SJCRH30 (cell line): ENCODE measurements around the gene NELFCD. TPM values are rescaled to one million over a fixed set of nuclear protein-coding genes. Genes with fewer than 3 reads are reported as not detected.
"Not testable (repeated sequence)": the region's sequence is repeated elsewhere in the genome, so short reads cannot be mapped to it uniquely, and the experiment has no call there.

Source experiments
- DNase-seq, 2 experiments: peaks; one replicate each; pipeline ENCODE4 v3.0.0-alpha.2; 2015 to 2020
- H3K27ac ChIP-seq: fragments of 250-450 bp; sonication (Bioruptor Pico); 2 replicates; pipeline ENCODE4 v1.5.1; 2020; ENCODE audit warnings: mild to moderate bottlenecking, moderate library complexity
- H3K27me3 ChIP-seq: fragments of 250-450 bp; sonication (Bioruptor Pico); 2 replicates; pipeline ENCODE4 v1.5.1; 2020; ENCODE audit warnings: mild to moderate bottlenecking, moderate library complexity
- H3K36me3 ChIP-seq: fragments of 250-450 bp; sonication (Bioruptor Pico); 2 replicates; pipeline ENCODE4 v1.5.1; 2020; ENCODE audit warnings: mild to moderate bottlenecking, moderate library complexity
- H3K4me1 ChIP-seq: fragments of 250-450 bp; sonication (Bioruptor Pico); 2 replicates; pipeline ENCODE4 v1.5.1; 2020; ENCODE audit warnings: mild to moderate bottlenecking, moderate library complexity
- H3K4me3 ChIP-seq: fragments of 250-450 bp; sonication (Bioruptor Pico); 2 replicates; pipeline ENCODE4 v1.5.1; 2020; ENCODE audit warnings: mild to moderate bottlenecking, moderate library complexity
- H3K9me3 ChIP-seq: fragments of 250-450 bp; sonication (Bioruptor Pico); replicated peaks from 2 replicates; pipeline ENCODE4 v1.5.1; 2020; ENCODE audit warnings: mild to moderate bottlenecking, moderate library complexity
- total RNA-seq: library from RNA; depleted of rRNA; stranded (reverse); fragments of >200 nt; shearing (Covaris generic); gene quantifications from 2 replicates; pipeline ENCODE4 v1.2.3, GENCODE V29; 2014

The NELFCD gene
- total RNA-seq, 1 experiment from 2014 or later: 255 TPM

GRCh38 chr20:58963060-58963584 lies 17.9 kb upstream of the NELFCD start:
- H3K9me3 ChIP-seq: 0 out of 2 replicates have a peak, but pooled peaks cover 4% of the 10 kb centered on the region
- H3K4me1 ChIP-seq: no peaks in the 10 kb centered on the region
- no peak overlapping the region for H3K27ac ChIP-seq
- H3K27me3 ChIP-seq: 0 out of 2 replicates have a peak, but pooled peaks cover 5% of the 10 kb centered on the region
- no peaks in the 10 kb centered on the region for H3K36me3 ChIP-seq
- no peak for DNase-seq
- no peak overlapping the region for H3K4me3 ChIP-seq

GRCh38 chr20:58963922-58964321 lies 17.1 kb upstream of the NELFCD start:
- H3K9me3 ChIP-seq, DNase-seq, H3K4me3 ChIP-seq, H3K27me3 ChIP-seq, H3K36me3 ChIP-seq, H3K27ac ChIP-seq, H3K4me1 ChIP-seq: not testable (repeated sequence)

GRCh38 chr20:58965270-58966064 lies 15.6 kb upstream of the NELFCD start:
- H3K27ac ChIP-seq: no peak overlapping the region
- 0 out of 2 replicates have a peak, but pooled peaks cover 5% of the 10 kb centered on the region for H3K27me3 ChIP-seq
- no peaks in the 10 kb centered on the region for H3K4me1 ChIP-seq
- no peaks in the 10 kb centered on the region for H3K36me3 ChIP-seq
- no peak overlapping the region for H3K4me3 ChIP-seq
- no peak for DNase-seq
- H3K9me3 ChIP-seq: peaks cover 7% of the 10 kb centered on the region; the same call in 1 of the 2 replicates

DNA sequence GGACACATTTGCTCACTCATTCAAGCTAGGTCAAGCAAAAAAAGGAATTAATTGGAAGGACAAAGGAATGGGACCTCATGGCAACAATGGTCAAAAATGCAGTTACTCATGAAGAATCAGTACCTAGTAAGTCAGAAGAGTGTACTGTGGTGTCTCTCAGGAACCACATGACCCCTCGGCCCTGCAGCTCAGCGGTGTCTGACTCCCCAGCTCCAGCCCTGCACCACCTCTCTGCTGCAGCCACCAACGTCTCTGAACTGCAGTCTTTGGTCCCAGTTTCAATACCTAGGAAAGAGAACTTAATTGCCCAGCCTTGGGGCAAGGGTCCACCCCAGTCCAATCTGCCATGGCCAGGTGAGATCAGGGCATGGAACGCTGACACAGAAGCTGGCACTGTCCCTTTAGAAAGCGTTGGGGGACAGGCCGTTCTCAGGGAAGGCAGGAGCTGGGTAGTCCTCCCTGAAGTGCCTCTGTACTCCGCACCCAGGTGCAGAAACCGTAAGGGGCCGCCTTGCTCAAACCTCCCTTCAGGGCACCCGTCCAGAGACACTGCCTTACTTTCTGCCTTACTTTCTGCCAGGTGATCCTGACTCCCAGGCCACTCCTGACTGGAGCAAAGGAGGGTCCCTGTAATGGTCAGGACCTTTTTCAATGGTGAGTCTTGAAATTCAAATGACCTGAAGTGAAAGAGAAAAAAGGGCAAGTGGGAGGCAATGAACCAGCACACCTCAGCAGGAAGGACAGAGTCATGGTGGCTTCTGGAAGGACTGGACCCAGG lies 13.2 kb upstream of the NELFCD start:
- Histone ChIP-seq H3K27me3 (no peaks in the 10 kb centered on the region), H3K9me3 (peaks cover 4% of the 10 kb centered on the region; the same call in 1 of the 2 replicates), H3K4me1 (no peaks in the 10 kb centered on the region), H3K4me3 (no peak overlapping the region), H3K36me3 (no peaks in the 10 kb centered on the region), H3K27ac (no peak overlapping the region)
- no peak for DNase-seq

- no peak for DNase-seq
- Histone ChIP-seq H3K27ac (no peak overlapping the region), H3K9me3 (peaks cover 4% of the 10 kb centered on the region; the same call in 1 of the 2 replicates), H3K4me3 (no peak overlapping the region), H3K36me3 (no peaks in the 10 kb centered on the region), H3K4me1 (no peaks in the 10 kb centered on the region), H3K27me3 (no peaks in the 10 kb centered on the region)
Measured at GRCh38 chr20:58969439-58969838, 11.6 kb upstream of the NELFCD start.

DNA sequence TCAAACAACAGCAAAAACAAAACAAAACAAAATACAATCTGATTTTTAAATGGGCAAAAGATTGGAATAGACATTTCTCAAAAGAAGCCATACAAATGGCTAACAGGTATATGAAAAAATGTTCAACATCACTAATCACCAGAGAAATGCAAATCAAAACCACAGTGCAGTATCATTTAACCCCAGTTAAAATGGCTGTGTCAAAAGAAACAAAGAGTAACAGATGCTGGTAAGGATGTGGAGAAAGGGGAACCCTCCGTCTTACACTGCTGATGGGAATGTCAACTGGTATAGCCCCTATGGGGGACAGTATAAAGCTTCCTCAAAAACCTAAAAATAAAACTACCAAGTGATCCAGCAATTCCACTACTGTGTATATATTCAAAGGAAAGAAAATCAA lies 10.9 kb upstream of the NELFCD start:
- H3K36me3 ChIP-seq: no peaks in the 10 kb centered on the region
- no peak overlapping the region for H3K27ac ChIP-seq
- H3K4me1 ChIP-seq: no peaks in the 10 kb centered on the region
- no peak overlapping the region for H3K4me3 ChIP-seq
- no peak for DNase-seq
- peaks cover 6% of the 10 kb centered on the region for H3K9me3 ChIP-seq
- no peaks in the 10 kb centered on the region for H3K27me3 ChIP-seq

DNA sequence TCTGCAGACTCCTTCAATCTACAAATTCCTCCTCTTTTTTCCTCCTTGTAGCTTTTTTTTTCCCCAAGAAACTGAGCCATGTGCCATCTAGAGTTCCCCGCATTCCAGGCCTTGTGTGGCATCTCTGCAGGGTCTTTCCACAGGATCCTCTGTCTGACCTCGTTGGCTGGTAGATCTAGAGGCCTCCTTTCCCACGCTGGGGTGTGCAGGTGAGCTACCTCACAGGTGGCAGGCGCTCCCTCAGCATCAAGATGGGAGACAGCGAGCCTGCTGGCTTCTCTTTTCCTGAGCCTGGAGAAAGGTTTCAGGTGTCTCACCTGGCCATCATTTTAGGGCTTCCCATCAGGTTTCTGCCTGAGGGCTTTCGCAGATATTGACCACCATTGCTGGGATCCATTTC lies 9.6 kb upstream of the NELFCD start:
- no peak overlapping the region for H3K4me3 ChIP-seq
- no peak overlapping the region for H3K27ac ChIP-seq
- DNase-seq: no peak
- no peaks in the 10 kb centered on the region for H3K4me1 ChIP-seq
- H3K9me3 ChIP-seq: peaks cover 18% of the 10 kb centered on the region
- no peaks in the 10 kb centered on the region for H3K27me3 ChIP-seq
- H3K36me3 ChIP-seq: no peaks in the 10 kb centered on the region

DNA sequence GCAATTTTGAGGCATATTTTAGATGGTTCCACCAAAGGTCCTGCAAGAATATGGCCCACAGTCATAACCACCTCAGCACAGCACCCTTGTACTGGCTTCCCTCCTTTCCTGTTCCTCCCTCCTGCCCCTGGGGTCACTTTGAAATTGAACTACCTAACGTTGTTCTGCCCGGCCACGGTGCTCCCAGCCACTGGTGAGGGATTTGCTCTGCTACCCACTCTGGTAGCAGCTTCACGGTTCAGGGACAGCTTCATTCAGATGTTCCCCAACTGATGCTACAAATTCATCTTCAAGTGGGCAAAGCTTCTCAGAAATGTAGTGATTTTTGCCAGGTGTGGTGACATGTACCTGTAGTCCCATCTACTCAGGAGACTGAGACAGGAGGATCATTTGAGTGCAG lies 7.9 kb upstream of the NELFCD start:
- Histone ChIP-seq H3K36me3 (no peaks in the 10 kb centered on the region), H3K9me3 (peaks cover 18% of the 10 kb centered on the region), H3K27ac (no peak overlapping the region), H3K4me1 (no peaks in the 10 kb centered on the region), H3K4me3 (no peak overlapping the region), H3K27me3 (no peaks in the 10 kb centered on the region)
- DNase-seq: no peak

DNA sequence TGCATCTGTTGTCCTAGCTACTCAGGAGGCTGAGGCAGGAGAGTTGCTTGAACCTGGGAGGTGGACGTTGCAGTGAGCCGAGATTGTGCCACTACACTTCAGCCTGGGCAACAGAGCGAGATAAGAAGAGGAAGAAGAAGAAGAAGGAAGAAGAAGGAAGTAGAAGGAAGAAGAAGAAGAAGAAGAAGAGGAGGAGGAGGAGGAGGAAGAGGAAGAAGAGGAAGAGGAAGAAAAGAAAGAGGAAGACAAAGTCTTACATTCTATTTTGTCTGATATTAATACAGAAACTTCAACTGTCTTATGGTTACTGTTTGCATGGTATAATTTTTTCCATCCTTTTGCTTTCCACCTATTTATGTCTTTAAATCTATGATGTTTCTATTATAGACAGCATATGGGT lies 7.2 kb upstream of the NELFCD start:
- Histone ChIP-seq H3K27ac (no peak overlapping the region), H3K9me3 (peaks cover 14% of the 10 kb centered on the region), H3K27me3 (no peaks in the 10 kb centered on the region), H3K4me3 (no peak overlapping the region), H3K36me3 (no peaks in the 10 kb centered on the region), H3K4me1 (no peaks in the 10 kb centered on the region)
- DNase-seq: no peak

DNA sequence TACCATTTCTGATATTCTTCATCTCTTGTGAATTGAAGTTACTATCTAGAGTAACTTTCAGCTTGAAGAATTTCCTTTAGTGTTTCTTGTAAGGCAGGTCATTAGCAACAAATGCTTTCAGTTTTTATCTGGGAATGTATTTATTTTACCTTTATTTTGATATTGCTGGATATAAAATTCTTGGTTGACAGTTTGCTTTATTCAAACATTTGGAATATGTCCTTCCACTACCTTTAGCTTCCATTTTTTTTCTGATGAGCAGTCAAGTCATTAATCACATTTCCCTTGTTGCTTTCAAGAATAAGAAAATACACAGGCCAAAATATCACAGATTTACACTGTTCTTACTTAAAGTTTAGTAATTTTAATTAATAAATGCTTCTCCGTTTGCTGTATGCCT lies 5.7 kb upstream of the NELFCD start:
- H3K36me3 ChIP-seq: no peaks in the 10 kb centered on the region
- no peak overlapping the region for H3K4me3 ChIP-seq
- no peaks in the 10 kb centered on the region for H3K27me3 ChIP-seq
- no peaks in the 10 kb centered on the region for H3K4me1 ChIP-seq
- peaks cover 14% of the 10 kb centered on the region for H3K9me3 ChIP-seq
- DNase-seq: no peak
- H3K27ac ChIP-seq: no peak overlapping the region

DNA sequence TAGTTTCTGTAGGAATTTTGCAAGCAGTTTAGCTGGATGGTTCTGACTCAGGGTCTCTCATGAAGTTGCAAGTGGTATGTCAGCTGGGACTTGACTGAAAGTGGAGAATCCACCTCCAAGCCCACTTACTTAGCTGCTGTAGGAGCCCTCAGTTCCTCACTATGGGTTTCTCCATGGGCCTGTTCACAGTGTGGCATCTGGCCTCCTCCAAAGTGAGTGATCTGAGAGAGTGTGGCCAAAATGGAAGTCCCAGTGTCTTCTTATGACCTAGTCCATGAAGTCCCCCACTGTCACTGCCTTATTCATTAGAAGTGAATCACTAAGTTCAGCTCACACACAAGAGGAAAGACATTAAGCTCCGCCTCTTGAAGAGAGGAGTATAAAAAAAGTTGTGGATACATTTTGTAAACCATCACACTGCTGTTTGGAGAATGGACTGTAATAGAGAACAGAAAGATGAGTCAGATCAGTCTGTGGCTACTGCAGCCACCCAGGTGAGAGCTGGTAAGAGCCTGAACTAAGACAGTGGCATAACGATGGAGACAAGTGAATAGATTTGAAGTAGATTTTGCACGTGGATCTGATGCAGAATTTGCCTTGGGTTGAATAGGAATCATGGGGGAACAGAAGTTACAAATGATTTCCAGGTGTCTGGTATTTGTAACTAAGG lies 4.9 kb upstream of the NELFCD start:
- Histone ChIP-seq H3K9me3 (peaks cover 14% of the 10 kb centered on the region), H3K27ac (no peak overlapping the region), H3K27me3 (no peaks in the 10 kb centered on the region), H3K4me1 (no peaks in the 10 kb centered on the region), H3K36me3 (no peaks in the 10 kb centered on the region), H3K4me3 (no peak overlapping the region)
- no peak for DNase-seq

- DNase-seq: no peak
- H3K27me3 ChIP-seq: no peaks in the 10 kb centered on the region
- no peak overlapping the region for H3K4me3 ChIP-seq
- 0 out of 2 replicates have a peak, but pooled peaks cover 5% of the 10 kb centered on the region for H3K36me3 ChIP-seq
- H3K27ac ChIP-seq: no peak overlapping the region
- H3K9me3 ChIP-seq: peaks cover 14% of the 10 kb centered on the region
- H3K4me1 ChIP-seq: peaks cover 7% of the 10 kb centered on the region
Measured at GRCh38 chr20:58978351-58979190, 2.5 kb upstream of the NELFCD start.

- Histone ChIP-seq H3K4me1 (peaks cover 7% of the 10 kb centered on the region), H3K36me3 (peaks cover 25% of the 10 kb centered on the region), H3K27me3 (no peaks in the 10 kb centered on the region), H3K4me3 (peak overlapping the region; percentile 84), H3K9me3 (no peaks in the 10 kb centered on the region), H3K27ac (peak overlapping the region; percentile 58)
- peak; percentile 57 to 68 for DNase-seq
Measured at GRCh38 chr20:58981628-58982364, 740 bp downstream of the NELFCD start.
